ENCODE measurements around the gene TARS3.

GRCh38 chr15:101608201-101608600, 116.1 kb downstream of the TARS3 start:
- TF ChIP-seq POLR2A (IDR thresholded peaks at IDR 0.05) (no peak), CTCF (IDR thresholded peaks at IDR 0.05) (no peak), EP300 (IDR thresholded peaks at IDR 0.05) (no peak)
